ENCODE data around the gene CDKN2C. TPM values are rescaled to one million over a fixed set of nuclear protein-coding genes. Genes with fewer than 3 reads are reported as not detected.

CDKN2C gene
- total and polyA plus RNA-seq, 2 donors (not counting 3 experiments of a cell fraction or from before 2014, with no cell fraction given): 12.8 to 19.8 TPM

GRCh38 chr1:50964863-50965262 is 5.2 kb upstream of the CDKN2C start:
- H3K9ac ChIP-seq (replicated peaks; ENCODE audit: extremely low read depth, insufficient read depth, low read length): no peak overlapping the region
- H3K9me1 ChIP-seq (replicated peaks; ENCODE audit: control insufficient read depth, extremely low read depth, insufficient read depth, low read length): no peaks in the 10 kb centered on the region
- H3K27ac ChIP-seq (ENCODE audit: insufficient read depth, low read depth, low read length): no peak overlapping the region
- POLR2A ChIA-PET: no interaction called here
- no peak overlapping the region for H3K4me2 ChIP-seq (ENCODE audit: insufficient read depth, low read length)
- DNase-seq (ENCODE audit: low read depth, low spot score): no peak
- H3K36me3 ChIP-seq (ENCODE audit: control insufficient read depth in 2 of 2, extremely low read depth in 1 of 2, insufficient read depth in 2 of 2, low read length in 2 of 2): no peaks in the 10 kb centered on the region
- H3K27me3 ChIP-seq (ENCODE audit: control insufficient read depth in 2 of 2, insufficient read depth in 2 of 2, low read length in 2 of 2): no peaks in the 10 kb centered on the region
- no peaks in the 10 kb centered on the region for H4K20me1 ChIP-seq (replicated peaks; ENCODE audit: control insufficient read depth, extremely low read depth, insufficient read depth, low read length)
- peaks cover 12% of the 10 kb centered on the region for H3K79me2 ChIP-seq (ENCODE audit: control insufficient read depth, insufficient read depth, low read length)
- CTCF ChIA-PET: no interaction called here
- BruUV-seq (replicated peaks): no TSS peak
- H3K4me3 ChIP-seq (replicated peaks in 1 of 3; ENCODE audit: insufficient read depth in 1 of 3, low read depth in 1 of 3, low read length in 3 of 3): no peak overlapping the region
- TF ChIP-seq JUN (IDR thresholded peaks at IDR 0.05; ENCODE audit: borderline replicate concordance, insufficient read depth, insufficient read length, low read depth) (no peak), CTCF (IDR thresholded peaks at IDR 0.05; ENCODE audit: extremely low read depth in 1 of 2, insufficient read depth in 1 of 2, low read depth in 1 of 2, low read length in 2 of 2) (no peak), EZH2 (IDR thresholded peaks at IDR 0.05; ENCODE audit: borderline replicate concordance, low read depth, low read length, severe bottlenecking) (no peak), MYC (IDR thresholded peaks at IDR 0.05; ENCODE audit: low read depth, low read length) (no peak), GATA2 (IDR thresholded peaks at IDR 0.05; ENCODE audit: insufficient read depth, insufficient read length, low read depth, low read length) (no peak), FOS (IDR thresholded peaks at IDR 0.05; ENCODE audit: borderline replicate concordance, insufficient read depth, low read length) (no peak), MAX (IDR thresholded peaks at IDR 0.05; ENCODE audit: insufficient read depth, insufficient read length) (no peak), POLR2A (IDR thresholded peaks at IDR 0.05; ENCODE audit: low read depth, low read length) (no peak), POLR2AphosphoS5 (IDR thresholded peaks at IDR 0.05; ENCODE audit: insufficient read depth, low read depth, low read length) (no peak)
- no peak overlapping the region for H2AFZ ChIP-seq (ENCODE audit: low read depth, low read length)
- H3K9me3 ChIP-seq (replicated peaks; ENCODE audit: control insufficient read depth, insufficient read depth, low read length): no peaks in the 10 kb centered on the region
- dilution Hi-C loops (cut with MboI; ENCODE audit: extremely low pct_ligation_motif_present, low sequenced_read_pairs): no loop called here
- no peak for FAIRE-seq
- peaks cover 9% of the 10 kb centered on the region for H3K4me1 ChIP-seq (ENCODE audit: control insufficient read depth, extremely low read depth, insufficient read depth, low read length)
- intact Hi-C loops (cut with micrococcal nuclease): loop anchor here (10.0 kb wide), 1 partner anchor 330 kb away; no protein-coding TSS in a partner anchor
